HCT116 (cell line): ENCODE results near the gene LOXL1. TPM values are rescaled to one million over a fixed set of nuclear protein-coding genes. Genes with fewer than 3 reads are reported as not detected.

ENCODE experiments used
- ATAC-seq: fragments of 200-7000 bp; cut with Tn5 transposase; 2 replicates; pipeline ENCODE4 v1.9.1; 2020; ENCODE audit warnings: mild to moderate bottlenecking, moderate library complexity
- BruUV-seq: library from RNA; stranded (reverse); fragments of 400-500 nt; replicated peaks from 2 replicates; lab custom pipeline; 2021; lab: Mats Ljungman, UMichigan
- CTCF ChIA-PET: fragments of 300-600 bp; sonication (Branson Sonifier 250); formaldehyde crosslinking; loops from one replicate; lab custom pipeline; 2021; ENCODE audit warnings: antibody characterized with exemption; lab: Charles Lee
- POLR2A ChIA-PET: fragments of 300-600, 350-600 bp; sonication (Branson Sonifier 250); formaldehyde crosslinking; loops from one replicate; lab custom pipeline; 2021; ENCODE audit warnings: antibody characterized with exemption; lab: Charles Lee
- RAD21 ChIA-PET, 2 experiments: fragments of 300-600 bp; sonication (Branson Sonifier 250); formaldehyde crosslinking; loops; one replicate each; lab custom pipeline; 2023; ENCODE audit warnings: low total read pairs in 2 of 2; ENCODE audit not compliant: uncharacterized antibody in 2 of 2, unreplicated experiment in 2 of 2, low non-redundant PET in 1 of 2; lab: Charles Lee
- DNase-seq: peaks from one replicate; pipeline ENCODE4 v3.0.0-alpha.2; 2010; ENCODE audit warnings: low read depth, low spot score
- H2AFZ ChIP-seq: fragments of 200-600 bp; shearing (Covaris generic), sonication (generic); 2 replicates; pipeline ENCODE4 v1.6.1; 2017; ENCODE audit warnings: low read depth, mixed run types, mixed read lengths, antibody characterized with exemption, low read length; ENCODE audit not compliant: poor library complexity, severe bottlenecking
- H3K27ac ChIP-seq: 2 replicates; pipeline ENCODE4 v1.5.1; 2012; ENCODE audit warnings: low read depth, low read length
- H3K27me3 ChIP-seq: fragments of 200-600 bp; sonication (generic); 2 replicates; pipeline ENCODE4 v1.6.1; 2016; ENCODE audit warnings: mixed run types, low read length, mixed read lengths; ENCODE audit not compliant: insufficient read depth
- H3K36me3 ChIP-seq, 2 experiments: fragments of 200-500 bp in 1 of 2; fragments of 200-600 bp in 1 of 2; sonication (Bioruptor generic) in 1 of 2; sonication (generic) in 1 of 2; 2 replicates each; pipeline versions ENCODE4 v1.5.1 to v1.6.1; 2014 to 2016; ENCODE audit warnings: low read length in 2 of 2, inconsistent platforms in 1 of 2, mixed read lengths in 1 of 2, mixed run types in 1 of 2; ENCODE audit not compliant: insufficient read depth in 2 of 2, control insufficient read depth in 1 of 2
- H3K4me1 ChIP-seq, 2 experiments: fragments of 200-600 bp in 1 of 2; sonication (generic) in 1 of 2; 2 replicates each; pipeline versions ENCODE4 v1.5.1 to v1.6.1; 2012 to 2017; ENCODE audit warnings: low read length in 2 of 2, inconsistent platforms in 1 of 2, mild to moderate bottlenecking in 1 of 2, mixed read lengths in 1 of 2, mixed run types in 1 of 2, moderate library complexity in 1 of 2; ENCODE audit not compliant: insufficient read depth in 2 of 2, control insufficient read depth in 1 of 2
- H3K4me2 ChIP-seq: fragments of 200-600 bp; sonication (generic); 2 replicates; pipeline ENCODE4 v1.6.1; 2017; ENCODE audit warnings: mixed run types, low read length, mixed read lengths
- H3K4me3 ChIP-seq, 2 experiments: fragments of 200-600 bp in 1 of 2; sonication (generic) in 1 of 2; replicated peaks in 1 of 2; 2 replicates each; pipeline ENCODE4 v1.5.1; 2011 to 2016; ENCODE audit warnings: low read length in 2 of 2, control low read depth in 1 of 2, low read depth in 1 of 2, mild to moderate bottlenecking in 1 of 2, mixed read lengths in 1 of 2, mixed run types in 1 of 2
- H3K79me2 ChIP-seq: fragments of 200-600 bp; sonication (generic); 2 replicates; pipeline ENCODE4 v1.6.1; 2017; ENCODE audit warnings: mild to moderate bottlenecking, mixed run types, low read length, moderate library complexity, mixed read lengths; ENCODE audit not compliant: insufficient read depth
- H3K9ac ChIP-seq: fragments of 200-600 bp; sonication (generic); 2 replicates; pipeline ENCODE4 v1.6.1; 2016; ENCODE audit warnings: low read length, mixed read lengths
- H3K9me2 ChIP-seq: fragments of 200-600 bp; sonication (generic), shearing (Covaris generic); 2 replicates; pipeline ENCODE4 v1.6.1; 2017; ENCODE audit warnings: mixed run types, mild to moderate bottlenecking, moderate library complexity; ENCODE audit not compliant: insufficient read depth
- H3K9me3 ChIP-seq, 2 experiments: fragments of 200-500 bp in 1 of 2; fragments of 200-600 bp in 1 of 2; sonication (Bioruptor generic) in 1 of 2; sonication (generic) in 1 of 2; 2 replicates each; pipeline ENCODE4 v1.6.1; 2014 to 2017; ENCODE audit warnings: low read length in 2 of 2, mixed read lengths in 2 of 2, inconsistent platforms in 1 of 2, low read depth in 1 of 2, mild to moderate bottlenecking in 1 of 2, mixed run types in 1 of 2, moderate library complexity in 1 of 2; ENCODE audit not compliant: control insufficient read depth in 1 of 2, insufficient read depth in 1 of 2
- H4K20me1 ChIP-seq: fragments of 200-600 bp; sonication (generic), shearing (Covaris generic); 2 replicates; pipeline ENCODE4 v1.6.1; 2017; ENCODE audit warnings: mixed run types, mild to moderate bottlenecking, moderate library complexity; ENCODE audit not compliant: insufficient read depth
- ATF3 ChIP-seq: IDR thresholded peaks from 2 replicates; pipeline ENCODE4 v1.6.1; 2012
- CBX3 ChIP-seq: IDR thresholded peaks from 2 replicates; pipeline ENCODE4 v1.6.1; 2012; ENCODE audit warnings: low read depth
- CEBPB ChIP-seq: IDR thresholded peaks from 2 replicates; pipeline ENCODE4 v1.6.1; 2012; ENCODE audit warnings: low read depth
- EGR1 ChIP-seq: IDR thresholded peaks from 2 replicates; pipeline ENCODE4 v1.6.1; 2012; ENCODE audit warnings: low read depth
- ELF1 ChIP-seq: IDR thresholded peaks from 2 replicates; pipeline ENCODE4 v1.6.1; 2012; ENCODE audit warnings: low read depth, borderline replicate concordance
- EZH2phosphoT487 ChIP-seq: fragments of 200-600 bp; IDR thresholded peaks from 2 replicates; pipeline ENCODE4 v1.6.1; 2018; ENCODE audit warnings: antibody characterized with exemption, borderline replicate concordance
- POLR2A ChIP-seq: IDR thresholded peaks from 2 replicates; pipeline ENCODE4 v1.7.0; 2011; ENCODE audit warnings: borderline replicate concordance; ENCODE audit not compliant: insufficient read depth, insufficient read length; ENCODE audit errors: extremely low read depth
- POLR2AphosphoS5 ChIP-seq: IDR thresholded peaks from 2 replicates; pipeline ENCODE4 v1.6.1; 2011; ENCODE audit warnings: mild to moderate bottlenecking, low read depth, low read length, moderate library complexity
- RAD21 ChIP-seq: IDR thresholded peaks from 2 replicates; pipeline ENCODE4 v1.6.1; 2012; ENCODE audit warnings: low read depth, mild to moderate bottlenecking
- SIN3A ChIP-seq: IDR thresholded peaks from 2 replicates; pipeline ENCODE4 v1.6.1; 2012; ENCODE audit warnings: low read depth
- SP1 ChIP-seq: IDR thresholded peaks from 2 replicates; pipeline ENCODE4 v1.6.1; 2012; ENCODE audit warnings: low read depth
- SRF ChIP-seq: IDR thresholded peaks from 2 replicates; pipeline ENCODE4 v1.6.1; 2012; ENCODE audit warnings: low read depth
- ZBTB33 ChIP-seq: IDR thresholded peaks from 2 replicates; pipeline ENCODE4 v1.6.1; 2011; ENCODE audit warnings: mild to moderate bottlenecking, low read length, moderate library complexity; ENCODE audit not compliant: insufficient replicate concordance; ENCODE audit errors: extremely low read depth
- ZFX ChIP-seq: fragments of 450-650 bp; IDR thresholded peaks from 2 replicates; pipeline ENCODE4 v1.6.1; 2017
- ZNF274 ChIP-seq: fragments of 200-500 bp; sonication (Bioruptor generic); IDR thresholded peaks from 2 replicates; pipeline ENCODE4 v1.6.1; 2014; ENCODE audit warnings: mild to moderate bottlenecking, low read depth, low read length, inconsistent platforms
- intact Hi-C: fragments of 100-400 bp; cut with micrococcal nuclease; formaldehyde crosslinking; loops from 2 replicates; pipeline ENCODE4 v1.10.0; 2022
- total RNA-seq: library from RNA; stranded (reverse); gene quantifications from one replicate; pipeline ENCODE4 v1.2.1, GENCODE V29; 2021; ENCODE audit not compliant: unreplicated experiment

The LOXL1 gene
- total RNA-seq, 1 experiment from 2014 or later: 14.9 TPM

DNA sequence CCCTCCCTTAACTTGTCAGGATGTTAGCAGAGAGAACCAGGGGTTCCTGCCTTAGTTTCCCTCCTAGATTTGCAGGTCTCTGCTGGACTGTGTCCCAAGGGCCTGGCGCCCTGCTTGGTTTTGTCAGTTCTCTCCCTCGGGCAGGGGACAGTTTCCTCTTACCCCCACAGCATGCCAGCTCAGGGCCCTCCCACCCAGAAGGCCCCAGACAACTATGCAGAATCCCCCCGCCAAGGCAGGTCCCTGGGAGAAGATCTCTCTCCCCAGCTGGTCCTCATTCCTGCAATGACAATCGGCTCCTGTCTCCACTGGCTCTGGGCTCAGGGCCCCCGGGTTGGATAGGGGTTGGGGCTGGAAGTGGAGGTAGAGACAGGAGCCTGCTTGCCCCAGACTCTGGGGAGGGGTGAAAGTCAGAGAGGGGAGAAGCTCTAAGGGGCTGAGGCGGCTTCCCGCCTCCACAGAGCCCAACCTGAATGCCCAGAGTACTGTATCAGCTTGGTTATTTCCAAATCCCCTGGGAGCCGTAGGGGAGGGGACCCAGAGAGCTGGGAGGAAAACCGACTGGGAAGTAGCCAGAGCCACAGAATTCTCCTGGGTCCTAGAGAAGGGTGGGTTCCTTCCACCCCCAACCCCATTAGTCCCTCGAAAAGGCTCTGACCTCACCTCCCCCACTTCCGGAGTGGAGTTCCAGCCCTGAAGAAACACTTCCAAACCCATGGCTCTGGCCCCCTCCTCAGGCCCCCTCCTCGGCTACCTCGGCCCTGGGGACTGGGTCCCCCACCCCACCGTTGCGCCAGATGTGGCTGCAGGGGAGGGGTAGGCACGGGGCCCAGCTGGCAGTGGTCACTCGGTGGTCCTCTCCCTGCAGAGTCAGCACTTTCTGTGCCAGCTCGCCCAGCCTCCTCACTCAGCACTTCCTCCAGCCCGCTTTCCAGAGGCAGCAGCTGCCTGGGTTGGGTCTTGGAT lies 3.8 kb upstream of the LOXL1 start (continued):
- TF ChIP-seq ZNF274: no peak

DNA sequence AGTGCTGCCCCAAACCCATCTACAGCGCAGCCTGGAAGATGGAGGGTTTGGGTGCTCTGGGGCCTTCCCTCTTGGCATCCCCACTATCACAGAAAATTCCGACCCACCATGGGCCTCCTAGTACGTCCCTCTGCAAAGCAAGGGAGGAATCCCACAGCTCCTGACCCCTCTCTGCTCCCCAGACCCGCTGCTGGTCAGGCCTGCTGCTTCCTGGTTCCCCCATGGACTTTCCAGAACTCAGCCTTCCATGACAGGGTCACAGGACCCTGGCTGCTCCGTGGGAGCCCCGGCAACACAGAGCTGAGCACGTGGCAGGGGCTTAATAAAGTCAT lies 3.1 kb upstream of the LOXL1 start:
- intact Hi-C loops: no loop called here
- DNase-seq (no peak), ATAC-seq (no peak)
- Histone ChIP-seq H3K9me2 (no peaks in the 10 kb centered on the region), H3K79me2 (no peaks in the 10 kb centered on the region), H3K9ac (no peak overlapping the region), H3K36me3 (peaks cover 0 to 3% of the 10 kb centered on the region in 2 experiments; a peak in 1 of 4 replicates), H3K4me3 (no peak overlapping the region), H3K4me1 (peaks cover 15 to 36% of the 10 kb centered on the region in 2 experiments; a peak in 3 of 4 replicates), H3K27ac (no peak overlapping the region), H2AFZ (no peak overlapping the region), H3K4me2 (no peak overlapping the region), H3K27me3 (no peaks in the 10 kb centered on the region), H3K9me3 (no peaks in the 10 kb centered on the region), H4K20me1 (no peaks in the 10 kb centered on the region)
- ChIA-PET CTCF (no interaction called here), POLR2A (no interaction called here), RAD21 (no interaction called here)
- no TSS peak for BruUV-seq
- no peak for TF ChIP-seq ZFX
- no peak for TF ChIP-seq RAD21
- TF ChIP-seq ZNF274: no peak
- TF ChIP-seq POLR2AphosphoS5: no peak
- TF ChIP-seq CEBPB: no peak
- no peak for TF ChIP-seq SRF
- no peak for TF ChIP-seq CBX3
- no peak for TF ChIP-seq ATF3
- no peak for TF ChIP-seq POLR2A
- no peak for TF ChIP-seq ELF1
- TF ChIP-seq ZBTB33: no peak
- no peak for TF ChIP-seq SIN3A
- no peak for TF ChIP-seq EGR1
- TF ChIP-seq SP1: no peak
- no peak for TF ChIP-seq EZH2phosphoT487
